B cell (primary cell): ENCODE results near the gene GMPPA. TPM values are rescaled to one million over a fixed set of nuclear protein-coding genes. Genes with fewer than 3 reads are reported as not detected.

Experiments
- ATAC-seq: fragments of 200-7000 bp; cut with Tn5 transposase; one replicate; pipeline ENCODE4 v1.10.0; 2021; ENCODE audit warnings: low read depth, mild to moderate bottlenecking, moderate number of reproducible peaks, moderate library complexity
- CTCF ChIA-PET: fragments of 350-600 bp; sonication (Branson Sonifier 250); formaldehyde crosslinking; loops from one replicate; lab custom pipeline; 2021; ENCODE audit warnings: antibody characterized with exemption, inconsistent platforms; lab: Charles Lee
- POLR2A ChIA-PET: fragments of 350-600 bp; sonication (Branson Sonifier 250); formaldehyde crosslinking; loops from one replicate; lab custom pipeline; 2021; ENCODE audit warnings: antibody characterized with exemption; lab: Charles Lee
- DNase-seq: peaks from one replicate; pipeline ENCODE4 v3.0.0; 2013
- H2AFZ ChIP-seq: 2 replicates; pipeline ENCODE4 v1.6.1; 2012; ENCODE audit warnings: mild to moderate bottlenecking, low read depth, low read length; ENCODE audit not compliant: insufficient read depth, poor library complexity, severe bottlenecking
- H3K27ac ChIP-seq, 2 donors: 1 replicate in 1 of 2; 2 replicates in 1 of 2; pipeline ENCODE4 v1.5.1; 2012 to 2013; ENCODE audit warnings: low read length in 2 of 2, mild to moderate bottlenecking in 2 of 2, moderate library complexity in 1 of 2
- H3K27me3 ChIP-seq, 4 experiments: fragments of 200-600 bp in 1 of 4; sonication (generic) in 1 of 4; replicated peaks in 1 of 4; 1 replicate in 2 of 4; 2 replicates in 2 of 4; pipeline versions ENCODE4 v1.6.1 to v1.7.0; 2013 to 2016; ENCODE audit warnings: low read length in 3 of 4, mild to moderate bottlenecking in 2 of 4, mixed read lengths in 1 of 4, moderate library complexity in 1 of 4; ENCODE audit not compliant: insufficient read depth in 4 of 4, control insufficient read depth in 3 of 4; ENCODE audit errors: control extremely low read depth in 1 of 4
- H3K36me3 ChIP-seq, 2 experiments: replicated peaks in 1 of 2; 1 replicate in 1 of 2; 2 replicates in 1 of 2; pipeline versions ENCODE4 v1.6.1 to v1.7.1; 2013; ENCODE audit warnings: low read length in 1 of 2; ENCODE audit not compliant: insufficient read depth in 2 of 2, control insufficient read depth in 1 of 2; ENCODE audit errors: control extremely low read depth in 1 of 2, extremely low read depth in 1 of 2
- H3K4me1 ChIP-seq, 2 donors: fragments of 200-600 bp in 1 of 2; sonication (generic) in 1 of 2; 1 replicate in 1 of 2; 2 replicates in 1 of 2; pipeline versions ENCODE4 v1.5.1 to v1.6.1; 2013 to 2017; ENCODE audit warnings: low read length in 2 of 2; ENCODE audit not compliant: control insufficient read depth in 2 of 2, insufficient read depth in 2 of 2
- H3K4me2 ChIP-seq: replicated peaks from 2 replicates; pipeline ENCODE3; 2012; ENCODE audit warnings: mild to moderate bottlenecking, low read depth, low read length; ENCODE audit not compliant: poor library complexity, severe bottlenecking
- H3K4me3 ChIP-seq, 5 experiments: fragments of 200-600 bp in 1 of 5; sonication (generic) in 1 of 5; 1 replicate in 3 of 5; 2 replicates in 2 of 5; pipeline versions ENCODE4 v1.5.1 to v1.7.0; 2011 to 2016; ENCODE audit warnings: low read length in 4 of 5, mild to moderate bottlenecking in 4 of 5, low read depth in 2 of 5, control low read depth in 1 of 5, moderate library complexity in 1 of 5; ENCODE audit not compliant: insufficient read depth in 1 of 5; ENCODE audit errors: control extremely low read depth in 1 of 5, extremely low read depth in 1 of 5
- H3K79me2 ChIP-seq: fragments of 200-600 bp; sonication (generic); one replicate; pipeline ENCODE4 v1.6.0; 2016; ENCODE audit warnings: low read length; ENCODE audit not compliant: control insufficient read depth, insufficient read depth
- H3K9ac ChIP-seq: fragments of 200-600 bp; sonication (generic); 2 replicates; pipeline ENCODE4 v1.6.1; 2017; ENCODE audit warnings: mild to moderate bottlenecking, low read length, moderate library complexity
- H3K9me3 ChIP-seq, 3 donors: one replicate each; pipeline versions ENCODE4 v1.6.1 to v1.7.1; 2013; ENCODE audit warnings: low read length in 2 of 3; ENCODE audit not compliant: control insufficient read depth in 2 of 3, insufficient read depth in 1 of 3; ENCODE audit errors: control extremely low read depth in 1 of 3
- H4K20me1 ChIP-seq: 2 replicates; pipeline ENCODE4 v1.6.0; 2012; ENCODE audit warnings: mild to moderate bottlenecking, low read length; ENCODE audit not compliant: insufficient read depth, control insufficient read depth, poor library complexity, severe bottlenecking
- H3K27ac Mint-ChIP-seq: one replicate; pipeline ENCODE4 v1.8.0; 2021; ENCODE audit warnings: mixed read lengths
- H3K27me3 Mint-ChIP-seq: one replicate; pipeline ENCODE4 v1.8.0; 2021; ENCODE audit warnings: mixed read lengths
- H3K4me1 Mint-ChIP-seq: one replicate; pipeline ENCODE4 v1.8.0; 2021; ENCODE audit warnings: mixed read lengths
- H3K4me3 Mint-ChIP-seq: one replicate; pipeline ENCODE4 v1.8.0; 2021; ENCODE audit warnings: mixed read lengths
- H3K9me3 Mint-ChIP-seq: one replicate; pipeline ENCODE4 v1.8.0; 2022; ENCODE audit warnings: mixed read lengths; ENCODE audit not compliant: insufficient read depth
- EZH2 ChIP-seq: IDR thresholded peaks from 2 replicates; pipeline ENCODE4 v1.6.1; 2012; ENCODE audit warnings: borderline replicate concordance, low read depth, mild to moderate bottlenecking, moderate library complexity, low read length; ENCODE audit not compliant: insufficient read depth, poor library complexity, severe bottlenecking
- WGBS: methylation state at CpG from one replicate; pipeline ENCODE4 v1.1.5; 2013; ENCODE audit warnings: missing lambda C conversion rate; ENCODE audit not compliant: insufficient coverage; 5-methylcytosine and 5-hydroxymethylcytosine counted together
- intact Hi-C: fragments of 100-400 bp; cut with micrococcal nuclease; formaldehyde crosslinking; loops from one replicate; pipeline ENCODE4 v1.10.0; 2022
- polyA plus RNA-seq: library from polyadenylated mRNA; depleted of rRNA; stranded (reverse); fragments of >200 nt; gene quantifications from 2 replicates; pipeline ENCODE4 v1.2.3, GENCODE V29; 2012
- total RNA-seq, 2 donors: library from RNA; stranded (reverse); fragments of 120-200 nt in 1 of 2; gene quantifications; 1 replicate in 1 of 2; 2 replicates in 1 of 2; pipeline versions ENCODE4 v1.2.3 to v1.2.4, GENCODE V29; 2013 to 2022
- TF ChIP-seq, protein P1 (sequence below): fragments of 200-600 bp; IDR thresholded peaks from one replicate; pipeline ENCODE4 v1.8.0; 2022; ENCODE audit warnings: antibody characterized with exemption, mild to moderate bottlenecking

Gene GMPPA
- total and polyA plus RNA-seq, 2 donors (not counting 1 experiment from before 2014, with no cell fraction given): 27.8 to 67.9 TPM

GRCh38 chr2:219465659-219466561, 32.8 kb upstream of the GMPPA start:
- Mint-ChIP-seq H3K27ac (no peak overlapping the region), H3K9me3 (no peaks in the 10 kb centered on the region), H3K4me3 (no peak overlapping the region), H3K27me3 (peaks cover 10% of the 10 kb centered on the region), H3K4me1 (no peaks in the 10 kb centered on the region)
- intact Hi-C loops: no loop called here
- Histone ChIP-seq H3K4me3 (no peak overlapping the region), H3K4me1 (no peaks in the 10 kb centered on the region), H3K9me3 (no peaks in the 10 kb centered on the region), H2AFZ (no peak overlapping the region), H3K36me3 (no peaks in the 10 kb centered on the region), H3K4me2 (no peak overlapping the region), H3K27me3 (no peaks in the 10 kb centered on the region), H4K20me1 (no peaks in the 10 kb centered on the region), H3K79me2 (no peaks in the 10 kb centered on the region), H3K27ac (no peak overlapping the region), H3K9ac (no peak overlapping the region)
- no peak for TF ChIP-seq EZH2
- TF ChIP-seq, protein P1, sequence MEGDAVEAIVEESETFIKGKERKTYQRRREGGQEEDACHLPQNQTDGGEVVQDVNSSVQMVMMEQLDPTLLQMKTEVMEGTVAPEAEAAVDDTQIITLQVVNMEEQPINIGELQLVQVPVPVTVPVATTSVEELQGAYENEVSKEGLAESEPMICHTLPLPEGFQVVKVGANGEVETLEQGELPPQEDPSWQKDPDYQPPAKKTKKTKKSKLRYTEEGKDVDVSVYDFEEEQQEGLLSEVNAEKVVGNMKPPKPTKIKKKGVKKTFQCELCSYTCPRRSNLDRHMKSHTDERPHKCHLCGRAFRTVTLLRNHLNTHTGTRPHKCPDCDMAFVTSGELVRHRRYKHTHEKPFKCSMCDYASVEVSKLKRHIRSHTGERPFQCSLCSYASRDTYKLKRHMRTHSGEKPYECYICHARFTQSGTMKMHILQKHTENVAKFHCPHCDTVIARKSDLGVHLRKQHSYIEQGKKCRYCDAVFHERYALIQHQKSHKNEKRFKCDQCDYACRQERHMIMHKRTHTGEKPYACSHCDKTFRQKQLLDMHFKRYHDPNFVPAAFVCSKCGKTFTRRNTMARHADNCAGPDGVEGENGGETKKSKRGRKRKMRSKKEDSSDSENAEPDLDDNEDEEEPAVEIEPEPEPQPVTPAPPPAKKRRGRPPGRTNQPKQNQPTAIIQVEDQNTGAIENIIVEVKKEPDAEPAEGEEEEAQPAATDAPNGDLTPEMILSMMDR: no peak
- CTCF ChIA-PET: interaction anchor here (1.8 to 12.6 kb wide), 2 partner anchors 8 to 65 kb away, joined by 8 to 146 read pairs; no protein-coding TSS in a partner anchor
- ATAC-seq (no peak), DNase-seq (no peak)
- WGBS: 91% methylated on average over 43 of the region's 47 CpGs
- POLR2A ChIA-PET: no interaction called here
